ENCODE measurements around the gene DCDC2C. TPM values are rescaled to one million over a fixed set of nuclear protein-coding genes. Genes with fewer than 3 reads are reported as not detected.

The DCDC2C gene
- total and polyA plus RNA-seq, 2 of the 4 experiments (the other 2 are of a cell fraction) = not detected

DNA sequence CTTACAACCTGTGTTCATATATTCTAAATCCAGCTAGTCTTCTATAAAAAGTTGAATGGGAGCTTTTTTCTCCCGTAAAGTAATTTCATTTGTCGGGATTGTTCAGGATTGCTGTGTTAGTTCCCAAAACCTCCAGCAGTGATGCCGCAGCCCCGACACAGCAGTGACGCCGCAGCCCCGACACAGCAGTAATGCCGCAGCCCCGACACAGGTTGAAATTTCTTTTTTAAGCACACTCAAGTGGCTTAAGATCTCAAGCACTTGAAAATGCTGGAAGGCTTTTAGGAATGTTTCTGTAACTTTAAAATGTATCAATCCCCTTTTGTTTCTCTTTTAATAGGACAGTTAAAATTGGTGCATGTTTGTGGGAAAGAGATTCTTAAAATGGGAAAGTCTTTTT is 145.4 kb downstream of the DCDC2C start:
- in situ Hi-C loops (cut with MboI; ENCODE audit: low sequenced_read_pairs) = no loop called here
- WGBS, 2 experiments (ENCODE audit: extremely low coverage in 2 of 2, insufficient read length in 1 of 2) = no CpG with 5 or more reads among the region's 9 CpGs
- no peak overlapping the region for H3K4me3 ChIP-seq (ENCODE audit: insufficient read depth, low read depth, low read length)

More for the DNA sequence above, 145.4 kb downstream of the DCDC2C start:
- H3K9ac ChIP-seq (ENCODE audit: low read depth, low read length) = no peak overlapping the region
- no peaks in the 10 kb centered on the region for H4K20me1 ChIP-seq (ENCODE audit: insufficient read depth, low read length)
- no TSS peak for BruUV-seq (replicated peaks)
- TF ChIP-seq FOS (IDR thresholded peaks at IDR 0.05; ENCODE audit: low read depth, low read length) = no peak
- TF ChIP-seq SMC3 (IDR thresholded peaks at IDR 0.05; ENCODE audit: low read depth, low read length) = no peak
- no peak for TF ChIP-seq RCOR1 (IDR thresholded peaks at IDR 0.05; ENCODE audit: insufficient replicate concordance, low read length)
- TF ChIP-seq NFE2L2 (IDR thresholded peaks at IDR 0.05; ENCODE audit: low read depth, low read length) = no peak
- TF ChIP-seq USF2 (IDR thresholded peaks at IDR 0.05; ENCODE audit: low read depth, low read length) = no peak
- no peak for TF ChIP-seq CEBPB (IDR thresholded peaks at IDR 0.05; ENCODE audit: low read depth, low read length)
- TF ChIP-seq MXI1 (IDR thresholded peaks at IDR 0.05; ENCODE audit: borderline replicate concordance, low read depth, low read length) = no peak
- no peaks in the 10 kb centered on the region for H3K36me3 ChIP-seq (ENCODE audit: control insufficient read depth, insufficient read depth, low read length)
- H3K4me1 ChIP-seq (ENCODE audit: control insufficient read depth, insufficient read depth, low read length) = no peaks in the 10 kb centered on the region
- H3K14ac ChIP-seq (replicated peaks; ENCODE audit: low read depth, low read length) = no peak overlapping the region
- H2AFZ ChIP-seq (replicated peaks; ENCODE audit: low read length, poor library complexity) = no peak overlapping the region
- no peak overlapping the region for H3K27ac ChIP-seq (ENCODE audit: insufficient read depth, low read length)
- DNase-seq = no peak
- no peak overlapping the region for H3K4ac ChIP-seq (ENCODE audit: low read depth, low read length)
- no peak overlapping the region for H2BK20ac ChIP-seq (ENCODE audit: low read depth, low read length)
- POLR2A ChIA-PET (ENCODE audit: unreplicated experiment) = no interaction called here
- no peak overlapping the region for H4K5ac ChIP-seq (ENCODE audit: low read depth, low read length)
- intact Hi-C loops (cut with micrococcal nuclease) (no loop called here), dilution Hi-C loops (cut with HindIII; ENCODE audit: low sequenced_read_pairs, unreplicated experiment) (no loop called here)
- no peak overlapping the region for H2BK15ac ChIP-seq (ENCODE audit: low read depth, low read length)
- H3K23ac ChIP-seq (ENCODE audit: low read depth, low read length) = no peak overlapping the region
- no peak for ATAC-seq (ENCODE audit: low read depth)
- no peak overlapping the region for H4K91ac ChIP-seq (ENCODE audit: insufficient read depth, low read depth, low read length)
- H2AK5ac ChIP-seq (ENCODE audit: low read depth, low read length) = no peak overlapping the region
- H2BK120ac ChIP-seq (ENCODE audit: low read depth, low read length) = no peak overlapping the region
- H3K9me3 ChIP-seq (ENCODE audit: control insufficient read depth, insufficient read depth, low read length) = no peaks in the 10 kb centered on the region
- H3K27me3 ChIP-seq (ENCODE audit: control insufficient read depth, insufficient read depth, low read length) = no peaks in the 10 kb centered on the region
- H3K9me1 ChIP-seq (ENCODE audit: insufficient read depth, low read length) = no peaks in the 10 kb centered on the region
- H3K4me2 ChIP-seq (ENCODE audit: low read depth, low read length) = no peak overlapping the region
- CTCF ChIA-PET = interaction anchor here (1.0 kb wide), 1 partner anchor 110 kb away, joined by 3 read pairs; no protein-coding TSS in a partner anchor
- no peak overlapping the region for H2BK5ac ChIP-seq (ENCODE audit: low read depth, low read length, poor library complexity, severe bottlenecking)
- H2AK9ac ChIP-seq (replicated peaks; ENCODE audit: low read depth, low read length, poor library complexity) = no peak overlapping the region
- no peak overlapping the region for H3K18ac ChIP-seq (ENCODE audit: low read depth, low read length)
- H3K56ac ChIP-seq (ENCODE audit: extremely low read depth, insufficient read depth, low read length) = no peak overlapping the region
- H4K8ac ChIP-seq (ENCODE audit: low read depth in 2 of 2, low read length in 2 of 2) = no peak overlapping the region
- no peaks in the 10 kb centered on the region for H3K79me1 ChIP-seq (ENCODE audit: low read depth in 1 of 2, low read length in 2 of 2)
